ENCODE data around the gene SIGLEC1.

Gene SIGLEC1

DNA sequence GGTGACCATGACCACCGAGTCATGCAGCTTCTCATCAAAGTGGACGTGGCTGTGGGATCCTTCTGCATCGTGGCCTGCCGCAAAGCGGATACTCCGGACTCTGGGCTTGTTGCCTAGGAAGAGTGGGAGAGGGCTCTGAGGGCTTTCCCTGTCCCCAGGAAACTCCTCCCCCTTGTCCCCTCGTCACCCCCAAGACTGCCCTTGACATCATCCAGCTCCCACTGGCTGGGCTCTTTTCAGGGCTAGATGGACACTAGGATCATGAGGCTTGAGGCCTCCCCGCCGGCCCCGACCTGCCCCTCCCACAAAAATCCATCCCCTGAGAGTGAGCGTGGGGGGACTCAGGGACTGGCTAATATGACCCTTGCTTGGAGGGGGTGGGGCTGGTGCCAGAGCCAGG, 46.2 kb upstream of the SIGLEC1 start:
- no peaks in the 10 kb centered on the region for H4K20me1 ChIP-seq (ENCODE audit: insufficient read depth, low read length)
- no peak overlapping the region for H3K4me2 ChIP-seq (ENCODE audit: low read length)
- no peak overlapping the region for H2AFZ ChIP-seq (ENCODE audit: low read depth, low read length)
- no peak overlapping the region for H3K4me3 ChIP-seq (ENCODE audit: low read length)
- TF ChIP-seq, protein P1, sequence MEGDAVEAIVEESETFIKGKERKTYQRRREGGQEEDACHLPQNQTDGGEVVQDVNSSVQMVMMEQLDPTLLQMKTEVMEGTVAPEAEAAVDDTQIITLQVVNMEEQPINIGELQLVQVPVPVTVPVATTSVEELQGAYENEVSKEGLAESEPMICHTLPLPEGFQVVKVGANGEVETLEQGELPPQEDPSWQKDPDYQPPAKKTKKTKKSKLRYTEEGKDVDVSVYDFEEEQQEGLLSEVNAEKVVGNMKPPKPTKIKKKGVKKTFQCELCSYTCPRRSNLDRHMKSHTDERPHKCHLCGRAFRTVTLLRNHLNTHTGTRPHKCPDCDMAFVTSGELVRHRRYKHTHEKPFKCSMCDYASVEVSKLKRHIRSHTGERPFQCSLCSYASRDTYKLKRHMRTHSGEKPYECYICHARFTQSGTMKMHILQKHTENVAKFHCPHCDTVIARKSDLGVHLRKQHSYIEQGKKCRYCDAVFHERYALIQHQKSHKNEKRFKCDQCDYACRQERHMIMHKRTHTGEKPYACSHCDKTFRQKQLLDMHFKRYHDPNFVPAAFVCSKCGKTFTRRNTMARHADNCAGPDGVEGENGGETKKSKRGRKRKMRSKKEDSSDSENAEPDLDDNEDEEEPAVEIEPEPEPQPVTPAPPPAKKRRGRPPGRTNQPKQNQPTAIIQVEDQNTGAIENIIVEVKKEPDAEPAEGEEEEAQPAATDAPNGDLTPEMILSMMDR (IDR thresholded peaks at IDR 0.05; ENCODE audit: low read depth, low read length), result no peak
- no peak for TF ChIP-seq EZH2phosphoT487 (IDR thresholded peaks at IDR 0.05; ENCODE audit: low read depth)
- H3K79me2 ChIP-seq (ENCODE audit: low read length), result no peaks in the 10 kb centered on the region
- H3K27ac ChIP-seq (ENCODE audit: low read length), result no peak overlapping the region
- H3K27me3 ChIP-seq (ENCODE audit: low read depth, low read length), result no peaks in the 10 kb centered on the region
- H3K4me1 ChIP-seq (ENCODE audit: low read length), result no peaks in the 10 kb centered on the region
- peaks cover 12% of the 10 kb centered on the region for H3K36me3 ChIP-seq (replicated peaks; ENCODE audit: low read depth, low read length)
- no peaks in the 10 kb centered on the region for H3K9me3 ChIP-seq (ENCODE audit: insufficient read depth, low read length)
- H3K9ac ChIP-seq (ENCODE audit: low read length), result no peak overlapping the region

DNA sequence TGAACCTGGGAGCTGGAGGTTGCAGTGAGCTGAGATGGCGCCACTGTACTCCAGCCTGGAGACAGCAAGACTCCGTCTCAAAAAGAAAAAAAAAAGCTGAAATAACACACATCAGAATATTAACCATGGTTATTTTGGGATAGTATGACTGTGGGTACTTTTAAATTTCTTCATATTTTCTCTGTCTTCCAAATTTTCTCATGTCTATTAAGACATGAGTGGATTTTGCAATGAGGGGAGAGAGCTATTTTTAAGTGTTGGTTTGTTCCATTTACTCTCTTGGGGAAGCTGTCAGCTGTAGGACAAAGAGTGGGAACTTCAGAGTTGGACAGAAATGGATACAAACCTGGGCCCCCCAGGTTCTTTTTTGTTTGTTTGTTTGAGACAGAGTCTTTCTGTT, 44.9 kb upstream of the SIGLEC1 start:
- H3K79me2 ChIP-seq (ENCODE audit: low read length), result no peaks in the 10 kb centered on the region
- H3K4me1 ChIP-seq (ENCODE audit: low read length), result no peaks in the 10 kb centered on the region
- no peak overlapping the region for H3K9ac ChIP-seq (ENCODE audit: low read length)
- H4K20me1 ChIP-seq (ENCODE audit: insufficient read depth, low read length), result no peaks in the 10 kb centered on the region; the same call in 1 of the 2 replicates
- TF ChIP-seq EZH2phosphoT487 (IDR thresholded peaks at IDR 0.05; ENCODE audit: low read depth), result no peak
- TF ChIP-seq, protein P1 (IDR thresholded peaks at IDR 0.05; ENCODE audit: low read depth, low read length), result no peak
- no peak overlapping the region for H2AFZ ChIP-seq (ENCODE audit: low read depth, low read length)
- H3K4me3 ChIP-seq (ENCODE audit: low read length), result no peak overlapping the region
- H3K27ac ChIP-seq (ENCODE audit: low read length), result no peak overlapping the region
- H3K27me3 ChIP-seq (ENCODE audit: low read depth, low read length), result no peaks in the 10 kb centered on the region
- no peak overlapping the region for H3K4me2 ChIP-seq (ENCODE audit: low read length)
- H3K36me3 ChIP-seq (replicated peaks; ENCODE audit: low read depth, low read length), result peaks cover 12% of the 10 kb centered on the region
- no peaks in the 10 kb centered on the region for H3K9me3 ChIP-seq (ENCODE audit: insufficient read depth, low read length)

DNA sequence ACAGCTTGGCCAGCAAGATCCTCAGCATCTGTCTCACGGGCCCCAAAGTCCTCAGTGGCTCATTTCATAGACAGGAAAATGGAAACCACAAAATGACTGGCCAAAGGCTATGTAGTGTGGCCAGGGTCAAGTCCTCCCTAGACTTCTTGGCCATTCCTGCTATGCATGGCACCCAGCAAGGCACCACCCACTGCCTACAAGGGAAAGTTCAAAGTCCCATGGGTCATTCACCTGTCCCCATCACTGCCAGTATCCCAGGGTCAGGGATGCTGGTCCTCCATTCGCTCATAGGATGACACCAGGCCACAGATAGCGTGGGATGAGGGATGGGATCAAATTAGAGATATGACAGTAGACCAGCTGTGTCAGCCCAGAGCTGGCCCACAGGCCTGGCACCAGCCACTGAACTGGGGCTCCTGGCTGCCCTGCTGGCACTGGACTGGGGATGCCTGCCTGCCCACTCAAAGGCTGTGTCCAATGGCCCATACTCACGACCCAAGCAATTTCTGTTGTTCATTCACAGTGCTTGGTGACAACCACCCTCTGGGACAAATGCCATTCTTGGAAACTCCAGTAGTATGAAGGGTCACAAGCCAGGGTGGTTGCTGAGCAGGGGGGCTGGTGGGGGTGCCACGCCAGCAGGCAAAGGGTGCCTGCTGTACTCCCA, 43.5 kb upstream of the SIGLEC1 start:
- Histone ChIP-seq H3K9me3 (ENCODE audit: insufficient read depth, low read length) (no peaks in the 10 kb centered on the region), H2AFZ (ENCODE audit: low read depth, low read length) (no peak overlapping the region), H3K9ac (ENCODE audit: low read length) (no peak overlapping the region), H3K4me1 (ENCODE audit: low read length) (no peaks in the 10 kb centered on the region), H3K27me3 (ENCODE audit: low read depth, low read length) (no peaks in the 10 kb centered on the region), H4K20me1 (ENCODE audit: insufficient read depth, low read length) (no peaks in the 10 kb centered on the region; the same call in 1 of the 2 replicates), H3K27ac (ENCODE audit: low read length) (no peak overlapping the region), H3K4me2 (ENCODE audit: low read length) (no peak overlapping the region), H3K36me3 (replicated peaks; ENCODE audit: low read depth, low read length) (peaks cover 14% of the 10 kb centered on the region), H3K4me3 (ENCODE audit: low read length) (no peak overlapping the region), H3K79me2 (ENCODE audit: low read length) (no peaks in the 10 kb centered on the region)
- TF ChIP-seq, protein P1 (IDR thresholded peaks at IDR 0.05; ENCODE audit: low read depth, low read length), result no peak
- no peak for TF ChIP-seq EZH2phosphoT487 (IDR thresholded peaks at IDR 0.05; ENCODE audit: low read depth)

GRCh38 chr20:3755269-3755668, 42.9 kb upstream of the SIGLEC1 start:
- no peak overlapping the region for H3K9ac ChIP-seq (ENCODE audit: low read length)
- H3K79me2 ChIP-seq (ENCODE audit: low read length), result no peaks in the 10 kb centered on the region
- no peaks in the 10 kb centered on the region for H3K4me1 ChIP-seq (ENCODE audit: low read length)
- no peak for TF ChIP-seq EZH2phosphoT487 (IDR thresholded peaks at IDR 0.05; ENCODE audit: low read depth)
- TF ChIP-seq, protein P1 (IDR thresholded peaks at IDR 0.05; ENCODE audit: low read depth, low read length), result no peak
- no peak overlapping the region for H3K27ac ChIP-seq (ENCODE audit: low read length)
- H4K20me1 ChIP-seq (ENCODE audit: insufficient read depth, low read length), result no peaks in the 10 kb centered on the region; the same call in 1 of the 2 replicates
- H3K4me3 ChIP-seq (ENCODE audit: low read length), result no peak overlapping the region
- H3K9me3 ChIP-seq (ENCODE audit: insufficient read depth, low read length), result no peaks in the 10 kb centered on the region
- no peak overlapping the region for H2AFZ ChIP-seq (ENCODE audit: low read depth, low read length)
- no peak overlapping the region for H3K4me2 ChIP-seq (ENCODE audit: low read length)
- H3K36me3 ChIP-seq (replicated peaks; ENCODE audit: low read depth, low read length), result peaks cover 14% of the 10 kb centered on the region
- no peaks in the 10 kb centered on the region for H3K27me3 ChIP-seq (ENCODE audit: low read depth, low read length)
